HG03469 (cell line): ENCODE measurements around the gene RBL2.

Experiments
- ATAC-seq: cut with Tn5 transposase; IDR thresholded peaks from one replicate; pipeline ENCODE4 v1.9.1; 2021; ENCODE audit warnings: mild to moderate bottlenecking, moderate library complexity, moderate number of reproducible peaks; ENCODE audit not compliant: unreplicated experiment

Gene RBL2

DNA sequence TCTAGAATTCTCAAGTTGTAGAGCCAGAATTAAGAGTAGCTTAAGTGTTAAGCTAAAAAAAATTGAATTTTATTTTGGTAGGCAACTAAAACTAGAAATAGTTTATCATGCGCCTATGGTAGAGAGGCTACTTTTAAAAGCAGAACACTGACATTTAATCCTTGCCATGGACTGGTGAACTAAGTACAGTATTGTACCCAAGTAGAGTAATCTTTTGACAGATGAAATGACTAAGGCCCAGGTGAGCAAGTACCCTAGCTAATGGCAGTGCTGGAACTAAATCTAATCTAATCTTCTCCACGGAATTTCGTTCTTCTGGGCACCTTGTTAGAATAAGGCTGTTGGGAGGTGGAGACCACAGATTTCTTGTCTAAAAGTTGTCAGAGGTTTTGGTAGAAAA, 11.8 kb downstream of the RBL2 start:
- no peak for ATAC-seq

- ATAC-seq: no peak
Observed at GRCh38 chr16:53449816-53450517, 15.7 kb downstream of the RBL2 start.

- no peak for ATAC-seq
Observed at GRCh38 chr16:53453928-53454327, 19.7 kb downstream of the RBL2 start.

GRCh38 chr16:53456625-53457024, 22.4 kb downstream of the RBL2 start:
- ATAC-seq: no peak

DNA sequence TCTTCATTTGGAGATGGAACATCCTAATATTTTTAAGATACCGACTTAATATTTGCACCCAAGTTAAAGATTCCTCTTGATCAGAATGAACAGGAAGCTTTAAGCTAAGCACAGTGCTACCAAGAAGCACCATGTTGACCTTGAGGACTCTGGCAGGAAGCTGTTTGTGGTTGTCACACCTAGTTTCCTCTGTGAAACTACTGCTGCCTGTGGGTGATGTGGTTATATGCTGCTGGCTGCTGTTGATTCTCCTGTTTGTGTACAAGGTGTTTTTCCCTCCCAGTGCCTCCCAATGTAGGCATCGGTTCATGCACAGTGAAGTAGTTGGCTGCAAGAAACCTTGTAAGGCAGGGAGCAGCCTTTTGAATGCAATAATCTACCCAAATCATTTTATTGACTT, 23.4 kb downstream of the RBL2 start:
- ATAC-seq: peak; percentile 100

GRCh38 chr16:53458635-53459034, 24.4 kb downstream of the RBL2 start:
- no peak for ATAC-seq

GRCh38 chr16:53465606-53466280, 31.5 kb downstream of the RBL2 start:
- no peak for ATAC-seq

DNA sequence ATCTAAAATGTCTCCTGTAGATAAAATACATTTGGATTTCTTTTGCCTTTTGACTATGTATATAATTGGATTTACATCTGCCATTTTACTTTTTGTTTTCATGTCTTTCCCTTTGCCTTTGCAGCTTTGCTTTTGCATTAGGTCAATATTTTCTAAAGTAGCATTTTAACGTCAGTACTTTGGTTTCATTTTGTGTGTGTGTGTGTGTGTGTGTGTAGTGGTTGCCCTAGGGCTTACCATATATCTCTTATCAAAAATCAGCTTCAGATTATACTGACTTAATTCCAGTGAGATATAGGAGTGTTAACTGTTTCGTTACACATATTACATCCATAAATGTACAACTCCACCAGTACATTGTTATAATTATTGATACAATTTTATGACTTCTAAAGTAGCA, 42.6 kb downstream of the RBL2 start:
- ATAC-seq: no peak

DNA sequence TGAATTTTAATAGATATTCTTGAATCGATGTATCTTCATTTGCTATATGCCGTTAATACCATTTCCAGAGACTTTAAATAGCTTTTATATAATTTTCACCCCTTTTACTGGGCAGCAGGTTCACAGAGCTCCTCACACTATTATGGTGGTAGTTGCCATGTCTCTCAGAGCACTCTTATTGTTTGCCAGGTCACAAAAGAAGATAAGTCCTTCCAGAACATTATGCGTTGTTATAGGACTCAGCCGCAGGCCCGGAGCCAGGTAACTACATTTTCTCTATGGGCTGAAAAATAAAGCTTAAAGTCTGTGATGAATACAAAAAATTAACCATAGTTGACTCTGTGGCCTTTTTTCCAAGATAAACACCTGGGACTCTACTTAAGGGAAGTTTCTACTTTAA, 44.7 kb downstream of the RBL2 start:
- no peak for ATAC-seq

GRCh38 chr16:53480394-53480793, 46.1 kb downstream of the RBL2 start:
- no peak for ATAC-seq

GRCh38 chr16:53482123-53482522, 47.9 kb downstream of the RBL2 start:
- ATAC-seq: no peak

GRCh38 chr16:53484542-53484941, 50.3 kb downstream of the RBL2 start:
- no peak for ATAC-seq

- ATAC-seq: no peak
Observed at GRCh38 chr16:53486230-53486629, 52.0 kb downstream of the RBL2 start.

DNA sequence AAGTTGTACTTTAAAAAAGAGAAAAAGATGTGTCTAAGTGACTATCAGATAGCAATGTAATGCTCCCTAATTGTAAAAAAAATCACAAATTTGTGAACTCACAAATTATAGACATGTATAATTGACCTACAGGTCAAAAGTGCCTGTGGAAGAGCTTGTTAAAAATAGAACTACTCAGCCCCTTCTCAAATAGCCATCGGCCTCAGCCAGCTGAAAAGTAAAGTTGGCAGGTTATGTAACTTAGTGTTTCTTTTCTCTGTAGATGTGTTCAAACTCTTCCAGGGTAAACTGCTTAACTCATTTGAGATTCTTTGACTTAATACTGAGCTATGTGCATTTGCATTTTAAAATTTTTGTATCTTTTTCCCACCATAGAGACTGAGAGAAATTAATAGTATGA, 55.5 kb downstream of the RBL2 start:
- ATAC-seq: no peak

DNA sequence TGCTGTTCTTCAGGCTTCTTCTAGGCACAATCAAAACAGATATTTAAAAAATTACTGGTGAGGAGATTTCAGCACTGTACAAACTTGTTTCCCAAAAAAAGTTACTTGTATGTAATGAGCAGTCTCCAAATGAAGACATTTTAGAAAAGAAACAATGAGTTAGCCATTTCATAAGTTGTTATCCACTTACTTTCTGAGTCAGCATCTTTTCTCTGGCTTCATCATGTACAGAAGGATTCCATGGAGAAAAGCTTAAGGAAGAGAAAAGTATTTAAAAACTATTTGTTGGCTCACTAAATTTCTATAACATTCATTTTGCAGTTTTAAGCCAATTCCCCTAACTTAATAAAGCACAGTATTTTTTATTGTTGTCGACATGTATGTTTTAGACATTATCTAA, 58.2 kb downstream of the RBL2 start:
- ATAC-seq: no peak

- no peak for ATAC-seq
Observed at GRCh38 chr16:53494636-53495035, 60.4 kb downstream of the RBL2 start.

GRCh38 chr16:53495325-53495724, 61.1 kb downstream of the RBL2 start:
- ATAC-seq: no peak

DNA sequence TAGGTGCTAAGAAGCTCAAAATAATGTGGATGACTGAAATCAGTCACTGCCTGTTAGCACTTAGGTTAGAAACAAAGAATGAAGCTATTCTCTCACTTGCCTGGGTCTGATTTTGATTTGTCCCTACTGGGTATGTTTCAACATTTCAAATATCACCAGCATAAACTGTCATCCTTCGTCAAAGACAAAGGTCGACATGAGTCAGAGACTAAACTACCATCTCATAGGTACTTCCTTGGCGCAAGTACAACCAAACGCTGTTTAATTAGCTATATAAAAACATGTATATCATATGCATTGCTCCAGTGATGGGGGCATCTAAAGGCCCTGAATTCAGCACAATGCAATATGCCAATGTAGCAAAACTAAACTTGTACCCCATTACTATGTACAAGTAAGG, 64.7 kb downstream of the RBL2 start:
- no peak for ATAC-seq

DNA sequence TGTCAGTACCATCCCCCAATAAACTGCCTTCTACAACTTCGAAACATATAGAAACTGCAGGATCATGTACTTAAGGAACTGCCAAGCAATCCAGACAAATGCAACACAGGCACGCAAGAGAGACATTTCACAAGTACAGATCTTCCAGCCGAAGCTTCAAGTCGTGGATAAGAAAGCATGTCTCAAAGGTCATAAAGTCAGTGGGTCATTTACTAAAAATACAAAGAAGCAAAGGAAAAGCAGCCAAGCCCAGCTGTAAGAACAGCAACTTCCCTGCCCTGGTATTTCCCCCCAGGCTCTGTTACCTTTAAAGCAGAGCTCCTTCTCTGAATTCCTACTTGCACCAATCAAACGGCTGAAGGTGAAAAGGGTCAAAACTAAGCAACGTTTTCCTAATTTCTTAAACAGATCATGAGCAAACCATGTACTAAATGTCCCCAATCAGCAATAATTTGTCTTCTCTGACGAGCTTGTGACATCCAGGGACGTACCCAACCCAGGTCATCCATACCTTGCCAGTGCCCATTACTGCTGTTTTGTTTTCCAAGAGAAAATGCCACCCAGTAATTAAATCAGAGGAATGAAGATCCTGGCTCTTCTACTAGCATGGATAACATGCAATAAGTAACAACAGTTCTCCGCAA, 67.1 kb downstream of the RBL2 start:
- no peak for ATAC-seq

DNA sequence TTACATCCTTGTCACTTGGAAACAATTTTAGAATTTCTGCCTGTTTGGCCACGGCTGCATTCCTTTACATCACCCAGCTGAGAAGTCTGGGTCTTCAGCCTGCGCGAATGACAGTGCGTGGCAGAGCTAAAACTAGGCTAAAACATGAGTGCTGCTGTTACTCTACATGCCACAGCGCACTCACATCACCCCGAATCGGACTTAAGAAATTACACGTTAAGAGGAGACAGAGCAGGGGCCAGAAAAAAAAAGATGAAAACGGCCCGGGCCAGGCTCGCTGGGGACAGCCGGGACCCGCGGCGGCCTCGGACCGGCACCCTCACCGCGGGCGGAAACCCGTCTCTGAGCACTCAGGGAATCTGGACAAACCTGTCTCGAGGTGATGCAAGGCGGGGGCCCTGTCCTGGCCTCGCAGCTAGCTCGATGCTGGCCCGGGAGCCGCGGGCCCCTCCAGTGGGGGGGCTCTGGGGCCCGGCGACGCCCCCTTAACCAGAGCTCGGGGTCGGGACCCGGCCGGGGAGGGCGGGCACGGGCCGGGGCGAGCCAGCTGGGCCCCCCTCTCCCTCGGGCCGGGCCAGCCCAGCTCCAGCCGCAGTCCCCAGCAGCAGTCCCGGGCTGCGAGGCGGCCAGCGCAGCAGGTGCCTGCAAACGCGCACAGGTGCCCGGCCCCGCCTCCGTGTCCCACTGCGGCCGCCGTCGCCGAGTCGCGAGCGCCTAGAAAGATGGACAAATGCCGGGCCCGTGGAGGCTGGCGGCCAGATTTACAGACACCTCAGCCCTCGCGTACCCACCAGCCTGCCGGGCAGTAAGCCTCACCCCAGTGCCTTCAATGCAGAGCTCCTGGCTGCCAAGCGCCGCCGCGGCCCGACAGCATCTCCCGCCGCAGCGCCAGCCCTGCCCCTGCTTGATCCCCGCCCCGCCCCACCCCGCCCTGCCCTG, 68.3 kb downstream of the RBL2 start, which contains the start of gene AKTIP:
Gene AKTIP, minus strand, starts transcription at position 879 of the 939 bp plus-strand sequence. CDS start 2,950 bp downstream, outside the sequence.
- ATAC-seq: peak; percentile 10
